ENCODE measurements around the gene PPIF.
A peak's percentile ranks its signal among the peaks of the same experiment; 100 is the strongest.

Gene PPIF
- long read RNA-seq, donor 1, transcript PPIF-201 (6 exons, 2,190 nt) = major isoform, 23 of 24 reads
- long read RNA-seq, donor 1, partial matches to known transcripts = 0 of 24 reads
- long read RNA-seq, donor 1, other reads (novel, unspliced or antisense) = 0 of 24 reads
- long read RNA-seq, donor 2, transcript PPIF-201 (6 exons, 2,190 nt) = major isoform, 8 of 9 reads
- long read RNA-seq, donor 2, partial matches to known transcripts = 0 of 9 reads
- long read RNA-seq, donor 2, other reads (novel, unspliced or antisense) = 0 of 9 reads
- long read RNA-seq, donor 3, transcript PPIF-201 (6 exons, 2,190 nt) = major isoform, 12 of 28 reads
- long read RNA-seq, donor 3, partial matches to known transcripts = 16 of 28 reads
- long read RNA-seq, donor 3, other reads (novel, unspliced or antisense) = 0 of 28 reads
- long read RNA-seq, donor 4, transcript PPIF-201 (6 exons, 2,190 nt) = major isoform, 11 of 11 reads
- long read RNA-seq, donor 4, partial matches to known transcripts = 0 of 11 reads
- long read RNA-seq, donor 4, other reads (novel, unspliced or antisense) = 0 of 11 reads
- long read RNA-seq, donor 5, transcript PPIF-201 (6 exons, 2,190 nt) = major isoform, 25 of 27 reads
- long read RNA-seq, donor 5, partial matches to known transcripts = 0 of 27 reads
- long read RNA-seq, donor 5, other reads (novel, unspliced or antisense) = 0 of 27 reads
- long read RNA-seq, donor 6, transcript PPIF-201 (6 exons, 2,190 nt) = major isoform, 12 of 13 reads
- long read RNA-seq, donor 6, partial matches to known transcripts = 0 of 13 reads
- long read RNA-seq, donor 6, other reads (novel, unspliced or antisense) = 0 of 13 reads
- long read RNA-seq, donor 7, transcript PPIF-201 (6 exons, 2,190 nt) = major isoform, 17 of 19 reads
- long read RNA-seq, donor 7, partial matches to known transcripts = 0 of 19 reads
- long read RNA-seq, donor 7, other reads (novel, unspliced or antisense) = 0 of 19 reads
- long read RNA-seq, donor 8, transcript PPIF-201 (6 exons, 2,190 nt) = major isoform, 18 of 19 reads
- long read RNA-seq, donor 8, partial matches to known transcripts = 0 of 19 reads
- long read RNA-seq, donor 8, other reads (novel, unspliced or antisense) = 0 of 19 reads

DNA sequence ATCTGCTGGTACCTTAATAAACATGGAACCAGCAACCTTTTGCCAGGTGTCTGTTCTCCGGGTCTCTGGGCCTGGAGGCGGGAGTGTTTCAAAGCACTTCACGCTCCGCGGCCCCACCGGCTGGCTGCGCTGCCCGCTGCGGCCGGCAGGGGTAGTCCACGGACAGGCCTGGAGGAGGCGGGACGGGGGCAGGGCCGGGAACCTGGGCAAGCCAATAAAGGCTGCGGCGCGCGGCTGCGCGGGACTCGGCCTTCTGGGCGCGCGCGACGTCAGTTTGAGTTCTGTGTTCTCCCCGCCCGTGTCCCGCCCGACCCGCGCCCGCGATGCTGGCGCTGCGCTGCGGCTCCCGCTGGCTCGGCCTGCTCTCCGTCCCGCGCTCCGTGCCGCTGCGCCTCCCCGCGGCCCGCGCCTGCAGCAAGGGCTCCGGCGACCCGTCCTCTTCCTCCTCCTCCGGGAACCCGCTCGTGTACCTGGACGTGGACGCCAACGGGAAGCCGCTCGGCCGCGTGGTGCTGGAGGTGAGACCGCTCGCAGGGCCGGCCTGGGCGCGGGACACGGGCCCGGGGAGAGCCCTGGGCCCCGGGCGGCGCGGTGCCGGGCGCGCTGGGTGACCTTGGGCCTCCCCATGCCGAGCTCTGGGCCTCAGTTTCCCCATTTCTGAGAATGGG is at the start of gene PPIF:
Gene PPIF, plus strand, starts transcription at position 244 of the 668 bp plus-strand sequence. Its CDS starts 80 bp downstream, at position 324.
- DNase-seq = peak; percentile 84

DNA sequence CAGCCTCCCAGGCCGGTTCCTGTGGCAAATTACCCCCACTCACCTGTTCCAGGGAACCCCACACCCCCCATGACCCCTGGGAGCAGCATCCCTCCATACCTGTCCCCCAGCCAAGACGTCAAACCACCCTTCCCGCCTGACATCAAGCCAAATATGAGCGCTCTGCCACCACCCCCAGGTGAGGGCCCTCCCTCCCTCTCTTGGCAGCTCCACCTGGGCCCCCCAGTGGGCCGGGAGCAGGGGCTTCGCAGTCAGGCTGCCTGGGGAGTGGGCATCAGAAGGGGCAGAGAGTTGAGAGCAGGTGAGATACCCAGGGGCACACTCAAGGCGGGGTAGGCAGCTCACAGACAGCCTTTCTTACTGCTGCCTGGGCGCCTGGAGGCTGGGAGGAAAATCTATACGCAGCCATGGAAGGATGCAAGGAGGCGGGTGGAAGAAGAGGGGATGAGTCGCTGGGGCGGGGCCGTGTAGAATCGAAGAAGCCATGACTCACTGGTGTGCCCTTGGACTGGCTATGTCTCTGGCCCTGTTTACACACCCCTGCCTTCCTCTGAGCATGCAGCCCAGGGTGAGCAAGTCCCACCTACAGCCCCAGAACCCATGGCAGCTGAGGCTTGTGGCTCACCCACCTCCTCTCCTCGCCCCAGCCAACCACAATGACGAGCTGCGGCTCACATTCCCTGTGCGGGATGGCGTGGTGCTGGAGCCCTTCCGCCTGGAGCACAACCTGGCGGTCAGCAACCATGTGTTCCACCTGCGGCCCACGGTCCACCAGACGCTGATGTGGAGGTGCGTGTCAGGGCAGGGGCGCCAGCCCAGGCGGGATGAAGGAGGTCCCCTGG is 48.6 kb upstream of the PPIF start:
- DNase-seq = no peak

DNA sequence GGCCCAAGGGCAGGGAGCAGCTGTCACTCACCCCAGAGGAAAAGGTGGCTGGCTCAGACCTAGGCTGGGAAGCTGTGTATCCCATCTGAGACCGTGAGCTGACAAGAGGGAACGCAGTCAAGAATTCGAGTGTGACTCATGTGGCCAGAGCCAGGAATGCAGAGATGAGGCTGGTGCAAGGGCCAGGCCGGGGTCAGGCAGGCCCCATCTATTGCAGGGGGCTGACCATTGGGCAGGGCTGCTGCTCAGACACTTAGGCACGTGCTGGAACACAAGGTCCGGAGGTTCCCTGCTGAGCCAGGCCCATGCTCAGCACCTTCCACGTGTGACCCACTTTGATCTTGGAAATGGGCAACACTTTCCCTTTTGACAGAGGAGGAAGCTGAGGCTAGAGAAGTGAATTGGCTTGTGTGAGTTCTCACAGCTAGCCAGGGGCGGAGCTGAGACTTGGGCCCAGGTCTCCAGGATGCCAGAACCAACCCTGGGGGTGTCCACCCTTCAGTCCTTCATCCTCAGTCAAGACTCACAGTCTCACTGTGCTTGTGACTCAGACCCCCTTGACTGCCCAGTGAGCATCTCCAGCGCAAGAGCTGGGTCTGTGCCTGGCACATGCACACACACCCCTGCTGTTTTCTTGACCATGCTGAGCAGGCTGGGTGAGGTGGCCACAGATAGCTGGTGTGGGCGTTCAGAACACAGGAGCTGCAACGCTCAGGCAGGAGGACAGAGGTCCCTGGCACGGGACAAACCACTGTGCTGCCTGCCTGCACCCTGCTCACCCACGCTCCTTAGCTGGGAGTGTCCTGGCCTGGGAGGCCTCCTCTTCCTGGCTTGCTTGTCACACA is 47.6 kb upstream of the PPIF start:
- DNase-seq = no peak

DNA sequence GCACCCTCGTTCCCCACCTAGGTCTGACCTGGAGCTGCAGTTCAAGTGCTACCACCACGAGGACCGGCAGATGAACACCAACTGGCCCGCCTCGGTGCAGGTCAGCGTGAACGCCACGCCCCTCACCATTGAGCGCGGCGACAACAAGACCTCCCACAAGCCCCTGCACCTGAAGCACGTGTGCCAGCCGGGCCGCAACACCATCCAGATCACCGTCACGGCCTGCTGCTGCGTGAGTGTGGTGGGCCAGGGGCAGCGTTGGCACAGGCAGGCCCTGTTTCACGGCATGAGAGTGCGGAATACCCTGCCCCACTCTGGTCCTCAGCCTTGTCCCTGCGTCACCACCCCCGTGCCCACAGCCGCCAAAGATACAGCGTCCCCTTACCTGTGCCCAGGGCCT is 46.6 kb upstream of the PPIF start:
- DNase-seq = no peak

DNA sequence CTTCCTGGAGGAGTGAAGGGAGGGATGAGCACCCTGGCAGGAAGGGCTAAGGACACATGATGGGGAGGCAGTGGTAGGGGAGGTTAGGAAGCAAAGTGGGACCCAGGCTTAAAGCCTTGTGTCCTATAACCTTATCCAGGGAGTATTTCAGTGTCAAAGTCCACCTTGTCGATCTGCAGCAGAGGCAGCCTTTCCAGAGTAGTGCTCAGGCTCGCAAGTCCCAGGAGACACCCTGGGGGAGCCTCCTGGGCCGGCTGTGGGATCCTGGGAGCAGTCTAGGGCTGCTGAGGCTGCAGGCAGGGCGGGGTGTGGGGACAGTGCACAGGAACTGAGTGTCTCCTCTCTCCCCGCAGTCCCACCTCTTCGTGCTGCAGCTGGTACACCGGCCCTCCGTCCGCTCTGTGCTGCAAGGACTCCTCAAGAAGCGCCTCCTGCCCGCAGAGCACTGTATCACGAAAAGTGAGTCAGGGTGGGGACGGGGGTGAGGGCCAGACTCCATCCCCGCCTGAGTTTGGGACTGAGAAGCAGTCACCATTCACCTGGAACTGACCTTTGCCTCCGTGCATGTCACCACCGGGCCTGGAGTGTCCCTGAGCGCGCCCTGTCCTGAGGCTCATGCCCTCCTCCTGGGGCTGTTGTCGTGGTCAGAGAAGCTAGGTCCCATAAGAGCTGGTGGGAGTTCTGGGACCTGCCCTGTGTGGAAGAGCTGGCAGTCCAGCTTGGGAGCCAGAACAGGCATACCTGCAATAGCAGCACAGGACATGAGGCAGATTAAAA is 45.3 kb upstream of the PPIF start:
- no peak for DNase-seq

DNA sequence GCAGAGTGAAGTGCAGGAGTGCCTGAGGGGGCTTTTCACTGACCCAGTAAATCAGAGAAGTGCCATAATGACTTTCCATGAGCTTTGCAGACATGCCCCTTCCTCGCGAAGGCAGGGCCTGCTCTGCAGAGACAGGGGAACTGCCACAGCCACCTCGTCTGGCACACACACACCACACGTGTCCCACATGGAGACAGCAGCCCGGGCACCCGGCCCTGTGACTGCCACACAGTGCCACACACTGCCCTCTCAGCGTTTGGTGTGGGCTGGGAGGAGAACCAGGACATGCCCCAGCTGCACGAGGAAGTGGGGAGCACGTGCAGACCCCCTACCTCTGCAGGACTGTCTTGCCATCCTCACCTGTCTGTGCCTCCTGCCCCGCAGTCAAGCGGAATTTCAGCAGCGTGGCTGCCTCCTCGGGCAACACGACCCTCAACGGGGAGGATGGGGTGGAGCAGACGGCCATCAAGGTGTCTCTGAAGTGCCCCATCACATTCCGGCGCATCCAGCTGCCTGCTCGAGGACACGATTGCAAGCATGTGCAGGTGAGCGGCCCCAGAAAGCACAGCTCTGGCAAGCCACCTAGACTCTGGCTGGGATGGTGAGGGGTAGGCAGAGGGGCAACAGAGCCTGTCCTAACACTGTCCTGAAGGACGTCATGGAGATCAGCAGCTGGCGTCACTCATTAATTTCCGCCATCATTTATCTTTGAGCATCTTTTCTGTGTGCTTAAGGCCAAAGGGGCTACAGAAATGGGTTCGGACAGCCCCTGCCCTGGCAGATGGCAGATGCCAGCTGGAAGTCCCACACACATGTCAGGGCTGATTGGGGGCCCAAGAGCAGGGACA is 43.4 kb upstream of the PPIF start:
- no peak for DNase-seq

DNA sequence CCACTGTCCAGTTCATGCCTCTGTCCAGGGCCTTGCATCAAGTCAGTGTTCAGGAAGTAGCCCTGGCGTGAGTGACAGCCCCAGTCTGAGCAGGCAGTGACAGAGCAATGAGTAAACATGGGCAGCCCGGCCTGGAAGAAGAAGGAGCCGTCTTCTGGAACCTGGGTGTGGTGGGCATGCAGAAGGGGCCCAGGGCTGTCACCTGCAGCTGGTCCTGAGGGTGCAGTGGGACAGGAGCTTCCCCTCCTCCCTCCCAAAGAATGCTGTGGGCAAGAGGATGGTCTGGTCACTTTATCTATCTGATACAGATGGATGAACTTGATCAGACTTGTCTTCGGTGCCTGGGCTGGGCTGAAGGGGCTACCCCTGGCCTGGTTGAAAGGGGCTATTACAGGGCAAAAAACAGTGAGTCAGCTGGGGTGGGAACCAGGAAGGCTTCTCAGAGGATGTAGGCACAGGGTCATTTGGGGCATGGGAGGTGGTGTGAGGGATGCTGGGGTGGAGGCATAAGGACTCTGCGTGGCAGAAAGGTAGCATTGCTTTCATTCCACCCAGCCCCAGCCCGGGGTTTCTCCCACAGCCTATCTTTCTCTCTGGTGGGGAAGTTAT is 42.7 kb upstream of the PPIF start:
- no peak for DNase-seq

DNA sequence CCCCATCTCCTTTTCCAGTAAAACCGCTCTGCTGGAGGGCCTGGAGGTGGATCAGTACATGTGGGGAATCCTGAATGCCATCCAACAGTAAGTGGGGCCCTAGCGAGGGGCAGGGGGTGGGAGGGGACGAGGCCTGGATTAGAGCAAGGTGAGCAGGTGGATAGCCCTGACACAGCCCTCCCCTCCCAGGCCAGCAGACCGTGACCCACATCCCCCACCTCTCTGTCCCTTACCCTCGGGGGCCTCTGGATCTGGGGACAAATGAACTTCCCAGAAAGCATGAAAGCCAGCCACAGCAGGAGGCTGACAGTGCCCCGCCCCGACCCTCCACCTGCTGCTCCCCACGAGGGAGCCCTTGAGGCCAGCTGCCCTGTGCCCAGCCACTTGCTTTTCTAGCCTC is 41.8 kb upstream of the PPIF start:
- DNase-seq = no peak

DNA sequence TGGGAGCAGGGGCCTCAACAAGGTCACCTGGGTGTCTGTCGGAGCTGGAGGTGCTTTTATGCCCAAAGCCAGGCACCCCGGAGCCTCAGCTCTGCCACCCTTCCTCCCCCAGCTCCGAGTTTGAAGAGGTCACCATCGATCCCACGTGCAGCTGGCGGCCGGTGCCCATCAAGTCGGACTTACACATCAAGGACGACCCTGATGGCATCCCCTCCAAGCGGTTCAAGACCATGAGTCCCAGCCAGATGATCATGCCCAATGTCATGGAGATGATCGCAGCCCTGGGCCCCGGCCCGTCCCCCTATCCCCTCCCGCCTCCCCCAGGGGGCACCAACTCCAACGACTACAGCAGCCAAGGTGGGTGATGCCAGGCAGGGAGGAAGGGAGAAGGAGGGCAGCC is 41.3 kb upstream of the PPIF start:
- DNase-seq = no peak

DNA sequence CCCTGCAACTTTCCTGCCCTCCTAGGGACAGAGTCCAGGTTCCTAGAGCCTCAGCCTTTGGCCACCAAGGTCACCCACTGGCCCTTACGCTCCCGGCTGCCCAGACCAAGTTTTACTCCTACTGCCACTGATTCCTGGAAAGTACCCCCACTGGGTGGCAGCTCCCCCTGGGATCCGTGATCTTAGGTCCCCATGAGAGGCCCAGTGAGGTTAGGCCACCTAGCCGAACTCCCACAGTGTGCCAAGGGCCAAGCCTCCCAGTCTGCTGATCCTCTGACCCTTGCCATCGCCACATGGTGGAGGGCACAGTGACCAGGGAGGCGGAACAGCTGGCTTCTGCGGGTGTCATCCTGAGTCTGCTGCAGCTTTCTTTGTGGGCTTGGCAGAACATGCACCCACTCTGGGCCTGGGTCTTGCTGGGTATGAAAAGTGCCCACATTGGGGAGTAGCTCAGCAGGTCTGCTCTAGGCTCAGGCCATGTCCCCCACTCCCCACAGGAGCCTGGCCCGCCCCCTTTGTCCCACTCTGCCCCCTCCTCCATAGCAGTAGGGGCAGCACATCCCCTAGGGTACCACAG is 40.5 kb upstream of the PPIF start:
- no peak for DNase-seq

DNA sequence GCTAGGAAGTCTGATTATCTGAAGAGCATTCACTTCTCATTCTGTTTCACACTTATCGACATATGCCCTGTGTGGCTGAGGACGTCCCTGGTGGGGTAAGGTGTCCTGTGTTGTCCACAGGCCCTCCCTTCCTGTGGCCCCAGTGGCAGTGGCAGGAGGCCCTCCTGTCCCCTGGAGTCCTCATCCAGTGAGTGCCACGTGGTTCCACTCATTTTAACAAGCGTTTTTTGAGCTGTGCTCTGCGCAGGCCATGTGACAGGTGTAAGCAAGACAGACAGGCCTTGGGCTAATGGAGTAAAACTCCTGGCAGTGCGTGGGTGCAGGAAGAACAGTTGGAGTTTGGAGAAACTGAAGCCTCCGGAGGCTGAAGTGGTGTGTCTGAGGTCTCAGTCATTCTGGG is 39.3 kb upstream of the PPIF start:
- no peak for DNase-seq

DNA sequence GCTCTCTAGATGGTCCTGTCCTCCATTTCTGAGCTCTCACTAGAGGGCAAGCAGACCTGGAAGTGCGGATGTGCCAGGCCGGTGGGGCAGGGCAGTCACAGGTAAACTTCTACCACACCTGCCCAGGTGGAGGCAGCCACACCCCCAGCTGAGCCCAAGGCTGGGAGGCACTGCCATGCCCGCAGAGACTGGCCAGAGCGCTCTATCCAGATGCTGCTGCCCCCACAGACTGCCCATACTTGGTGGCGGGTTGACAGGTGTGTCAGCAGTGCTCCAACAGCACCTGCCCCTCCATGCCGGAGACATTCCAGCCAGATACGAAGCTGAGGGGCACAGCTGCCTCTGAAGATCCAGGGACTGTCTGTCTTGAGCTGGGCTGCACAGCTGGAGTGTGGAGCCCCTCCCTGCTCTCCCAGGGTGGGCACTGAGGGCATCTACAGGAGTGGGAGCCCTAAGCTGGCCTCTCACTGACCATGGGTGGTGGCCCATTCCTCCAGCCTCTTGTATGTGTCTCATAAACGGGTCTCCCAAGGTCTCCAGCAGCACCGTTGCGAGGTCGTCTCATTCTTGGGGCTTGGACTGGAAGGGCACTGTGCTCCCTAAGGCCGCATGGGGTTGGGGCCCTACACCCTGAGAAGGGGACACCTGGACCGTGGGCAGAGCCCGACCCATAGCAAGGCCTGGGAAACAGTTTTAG is 38.2 kb upstream of the PPIF start:
- no peak for DNase-seq

DNA sequence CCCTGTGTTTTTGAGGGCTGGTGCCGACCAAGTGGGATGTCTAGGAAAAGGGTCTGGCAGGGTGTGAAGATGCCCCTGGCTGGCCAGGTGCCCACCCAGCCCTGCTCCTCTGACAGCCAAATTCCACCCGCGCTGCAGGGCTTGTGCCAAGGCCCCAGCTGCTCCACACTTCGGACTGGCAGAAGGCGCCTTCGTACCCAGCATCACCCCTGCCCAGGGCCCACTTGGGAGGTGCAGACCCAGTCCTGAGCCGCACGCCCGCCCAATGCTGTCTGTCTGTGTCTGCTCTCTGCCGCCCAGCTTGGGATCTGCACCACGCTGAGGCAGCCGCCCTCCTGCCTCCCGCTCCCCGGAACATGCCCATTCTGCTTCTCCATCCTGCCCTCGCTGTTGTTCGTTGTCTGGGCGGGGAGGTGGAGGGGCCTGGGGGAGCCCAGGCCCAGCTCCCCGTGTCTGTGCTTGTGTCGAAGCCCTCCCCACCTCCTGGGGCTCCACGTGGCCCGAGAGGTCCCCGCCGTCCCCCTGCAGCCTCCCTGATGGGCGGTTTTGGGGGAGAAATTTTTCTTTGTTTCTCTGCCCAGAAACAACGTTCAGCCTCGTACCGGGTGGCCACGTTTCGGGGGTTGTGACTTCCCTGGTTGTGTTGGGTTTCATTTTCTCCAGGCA is 36.9 kb upstream of the PPIF start:
- DNase-seq = no peak

DNA sequence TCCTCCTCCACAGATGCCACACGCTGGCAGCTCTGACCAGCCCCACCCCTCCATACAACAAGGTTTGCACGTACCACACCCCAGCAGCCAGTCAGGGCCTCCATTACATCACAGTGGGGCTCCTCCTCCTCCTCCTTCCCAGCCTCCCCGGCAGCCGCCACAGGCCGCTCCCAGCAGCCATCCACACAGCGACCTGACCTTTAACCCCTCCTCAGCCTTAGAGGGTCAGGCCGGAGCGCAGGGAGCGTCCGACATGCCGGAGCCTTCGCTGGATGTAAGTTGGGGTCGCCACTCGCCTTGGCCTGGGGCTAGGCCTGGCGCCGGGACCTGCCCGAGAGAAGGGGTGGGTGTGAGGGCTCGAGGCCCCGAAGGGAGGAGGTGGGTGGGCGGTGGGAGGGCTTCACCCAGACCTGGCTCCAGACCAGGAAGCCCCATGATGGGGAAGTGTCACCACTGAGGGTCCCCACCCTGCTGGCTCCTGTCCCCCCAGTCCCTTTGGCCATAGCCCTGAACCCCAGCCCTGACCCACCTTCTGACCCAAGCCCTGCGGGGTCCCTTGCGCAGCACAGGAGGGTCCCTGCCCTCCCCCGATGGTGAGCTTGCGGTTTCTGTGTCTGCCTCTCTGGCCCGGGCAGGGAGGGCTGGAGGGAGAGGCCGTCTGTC is 36.2 kb upstream of the PPIF start:
- no peak for DNase-seq

DNA sequence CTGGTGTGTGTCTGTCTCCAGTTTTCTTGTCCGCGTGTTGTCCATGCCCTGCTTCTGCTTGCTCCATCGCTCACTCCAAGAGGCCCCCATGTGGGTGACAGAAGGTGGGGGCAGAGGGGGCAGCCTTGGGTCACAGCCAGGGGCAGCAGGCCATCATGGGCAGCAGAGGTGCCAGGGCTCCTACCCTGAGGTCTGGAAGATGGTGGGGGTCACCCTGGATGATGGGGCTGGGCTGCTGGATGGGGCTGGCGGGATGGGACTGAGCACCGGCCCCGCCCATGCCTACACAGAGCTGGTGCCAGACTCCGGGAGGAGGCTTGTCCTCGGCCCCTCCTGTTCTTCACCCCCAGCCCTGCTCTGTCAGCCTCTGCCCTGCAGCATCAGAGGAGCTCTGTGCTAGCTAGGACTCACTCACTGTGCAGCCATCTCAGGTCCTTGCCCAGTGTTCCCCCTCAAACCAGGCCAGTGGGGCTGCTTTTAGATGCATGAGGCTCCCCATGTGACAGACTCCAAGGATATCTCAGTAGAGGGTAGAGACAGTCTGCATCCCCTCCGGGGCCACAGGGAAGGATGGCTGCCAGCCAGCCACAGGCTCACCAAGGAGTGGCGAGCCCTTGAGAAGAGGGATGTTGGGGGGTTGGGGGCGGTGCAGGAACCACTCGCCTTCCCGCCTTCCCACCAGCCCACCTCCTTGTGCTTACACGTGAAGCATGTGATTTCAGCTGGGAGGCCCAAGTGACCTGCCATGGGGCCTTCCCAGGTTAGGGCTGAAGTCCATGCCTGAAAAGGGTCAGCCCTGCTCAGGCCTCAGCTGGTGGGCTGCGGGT is 35.5 kb upstream of the PPIF start:
- no peak for DNase-seq

Data from right kidney (tissue), 9 donors.